Vagina (tissue), 2 donors: ENCODE results near the gene DTL. TPM values are rescaled to one million over a fixed set of nuclear protein-coding genes. Genes with fewer than 3 reads are reported as not detected.
A peak's percentile ranks its signal among the peaks of the same experiment; 100 is the strongest.
"Not testable (repeated sequence)": the region's sequence is repeated elsewhere in the genome, so short reads cannot be mapped to it uniquely, and the experiment has no call there.

Experiments
- DNase-seq, 2 donors: peaks; one replicate each; pipeline ENCODE4 v3.0.0-alpha.2; 2017; ENCODE audit errors: extremely low spot score in 2 of 2
- H3K27ac ChIP-seq: fragments of 200-600 bp; sonication (generic); one replicate; pipeline ENCODE4 v1.5.1; 2019
- H3K27me3 ChIP-seq: fragments of 200-600 bp; sonication (generic); one replicate; pipeline ENCODE4 v1.5.1; 2019
- H3K36me3 ChIP-seq, 2 donors: fragments of 200-600 bp; sonication (generic); one replicate each; pipeline ENCODE4 v1.5.1; 2017 to 2019
- H3K4me1 ChIP-seq: fragments of 200-600 bp; sonication (generic); one replicate; pipeline ENCODE4 v1.5.1; 2019
- H3K4me3 ChIP-seq, 2 donors: fragments of 200-600 bp; sonication (generic); 1 replicate in 1 of 2; 2 replicates in 1 of 2; pipeline ENCODE4 v1.5.1; 2016 to 2019
- H3K9me3 ChIP-seq: fragments of 200-600 bp; sonication (generic); one replicate; pipeline ENCODE4 v1.5.1; 2019
- CTCF ChIP-seq, 3 experiments: fragments of 450-650 bp in 2 of 3; fragments of 200-600 bp in 1 of 3; sonication (generic) in 1 of 3; IDR thresholded peaks; one replicate each; pipeline ENCODE4 v1.5.1; 2017 to 2019; ENCODE audit warnings: antibody characterized with exemption in 3 of 3, mild to moderate bottlenecking in 2 of 3, moderate library complexity in 2 of 3
- POLR2A ChIP-seq, 2 donors: fragments of 450-650 bp; IDR thresholded peaks; one replicate each; pipeline ENCODE4 v1.6.1; 2017; ENCODE audit warnings: antibody characterized with exemption in 2 of 2, mild to moderate bottlenecking in 2 of 2, moderate library complexity in 2 of 2
- POLR2AphosphoS5 ChIP-seq, 2 donors: sonication (generic); formaldehyde crosslinking; IDR thresholded peaks; one replicate each; pipeline ENCODE4 v1.9.0; 2017; ENCODE audit warnings: antibody characterized with exemption in 2 of 2, mild to moderate bottlenecking in 2 of 2, low read depth in 1 of 2; ENCODE audit not compliant: insufficient read depth in 1 of 2
- intact Hi-C: fragments of 100-400 bp; cut with DNase I; formaldehyde crosslinking; loops from one replicate; pipeline ENCODE4 v1.15.1; 2023
- total RNA-seq: library from RNA; depleted of rRNA; stranded (reverse); fragments of >200 nt; gene quantifications from one replicate; pipeline ENCODE4 v1.2.3, GENCODE V29; 2016

The DTL gene
- total RNA-seq = 7.4 TPM

- peak; percentile 98 to 99 for DNase-seq
- intact Hi-C loops = no loop called here
- Histone ChIP-seq H3K27ac (peak within 1 kb of the TSS; percentile 91), H3K4me1 (peaks cover 41% of the 10 kb centered on the region), H3K36me3 (no peaks in the 10 kb centered on the region), H3K27me3 (no peaks in the 10 kb centered on the region), H3K9me3 (no peaks in the 10 kb centered on the region), H3K4me3 (peak within 1 kb of the TSS; percentile 57 to 59)
- peak in 1 of 2 donors; percentile 33 for TF ChIP-seq POLR2A (IDR thresholded peaks at IDR 0.05)
- TF ChIP-seq POLR2AphosphoS5 (IDR thresholded peaks at IDR 0.05; ENCODE audit: insufficient read depth in 1 of 2, low read depth in 1 of 2) = peak; percentile 85 to 92
- peak in 2 of 3 experiments; percentile 80 to 98 for TF ChIP-seq CTCF (IDR thresholded peaks at IDR 0.05)
Measured at GRCh38 chr1:212035123-212035834, at the start of gene DTL, which contains the start of gene INTS7. DTL (plus strand) TSS chr1:212035748; CDS start chr1:212035891, 143 bp downstream. INTS7 (minus strand) TSS chr1:212035557; CDS start chr1:212035437, 120 bp downstream.

- intact Hi-C loops = loop anchor here (5.0 kb wide), 1 partner anchor 1551 kb away; no protein-coding TSS in a partner anchor
- Histone ChIP-seq H3K4me1 (no peaks in the 10 kb centered on the region), H3K9me3 (no peaks in the 10 kb centered on the region), H3K4me3 (no peak overlapping the region), H3K36me3 (no peaks in the 10 kb centered on the region), H3K27ac (no peak overlapping the region), H3K27me3 (no peaks in the 10 kb centered on the region)
- no peak for DNase-seq
- no peak for TF ChIP-seq CTCF (IDR thresholded peaks at IDR 0.05)
- TF ChIP-seq POLR2AphosphoS5 (IDR thresholded peaks at IDR 0.05; ENCODE audit: insufficient read depth in 1 of 2, low read depth in 1 of 2) = no peak
- TF ChIP-seq POLR2A (IDR thresholded peaks at IDR 0.05) = no peak
Measured at GRCh38 chr1:211986628-211987254, 48.8 kb upstream of the DTL start.

GRCh38 chr1:211991695-211992094 is 43.9 kb upstream of the DTL start:
- H3K9me3 ChIP-seq = no peaks in the 10 kb centered on the region
- H3K36me3 ChIP-seq = peaks cover 0 to 3% of the 10 kb centered on the region in 2 donors
- H3K4me3 ChIP-seq = no peak overlapping the region
- no peak overlapping the region for H3K27ac ChIP-seq
- H3K4me1 ChIP-seq = no peaks in the 10 kb centered on the region
- DNase-seq = no peak
- TF ChIP-seq CTCF (IDR thresholded peaks at IDR 0.05) = no peak
- TF ChIP-seq POLR2A (IDR thresholded peaks at IDR 0.05) = no peak
- no peak for TF ChIP-seq POLR2AphosphoS5 (IDR thresholded peaks at IDR 0.05; ENCODE audit: insufficient read depth in 1 of 2, low read depth in 1 of 2)
- intact Hi-C loops = no loop called here
- H3K27me3 ChIP-seq = no peaks in the 10 kb centered on the region

- H3K9me3 ChIP-seq, H3K27me3 ChIP-seq, H3K4me1 ChIP-seq, H3K4me3 ChIP-seq, intact Hi-C loops, H3K27ac ChIP-seq, DNase-seq: not testable (repeated sequence)
- peaks cover 0 to 18% of the 10 kb centered on the region in 2 donors for H3K36me3 ChIP-seq
Measured at GRCh38 chr1:211997426-211997825, 38.1 kb upstream of the DTL start.

GRCh38 chr1:212002536-212002935 is 33.0 kb upstream of the DTL start:
- TF ChIP-seq POLR2AphosphoS5 (IDR thresholded peaks at IDR 0.05; ENCODE audit: insufficient read depth in 1 of 2, low read depth in 1 of 2) (no peak), CTCF (IDR thresholded peaks at IDR 0.05) (no peak), POLR2A (IDR thresholded peaks at IDR 0.05) (no peak)
- Histone ChIP-seq H3K4me3 (no peak overlapping the region), H3K9me3 (no peaks in the 10 kb centered on the region), H3K4me1 (no peaks in the 10 kb centered on the region), H3K36me3 (peaks cover 0 to 18% of the 10 kb centered on the region in 2 donors), H3K27me3 (no peaks in the 10 kb centered on the region), H3K27ac (no peak overlapping the region)
- DNase-seq = no peak
- intact Hi-C loops = no loop called here
